Germinal center (tissue), 1 donor: ENCODE data around the gene SCN2A.
"Not testable (repeated sequence)": the region's sequence is repeated elsewhere in the genome, so short reads cannot be mapped to it uniquely, and the experiment has no call there.

Experiments
- DNase-seq: peaks from one replicate; pipeline ENCODE4 v3.0.0; 2012; ENCODE audit warnings: mixed read lengths, low spot score

Gene SCN2A

DNA sequence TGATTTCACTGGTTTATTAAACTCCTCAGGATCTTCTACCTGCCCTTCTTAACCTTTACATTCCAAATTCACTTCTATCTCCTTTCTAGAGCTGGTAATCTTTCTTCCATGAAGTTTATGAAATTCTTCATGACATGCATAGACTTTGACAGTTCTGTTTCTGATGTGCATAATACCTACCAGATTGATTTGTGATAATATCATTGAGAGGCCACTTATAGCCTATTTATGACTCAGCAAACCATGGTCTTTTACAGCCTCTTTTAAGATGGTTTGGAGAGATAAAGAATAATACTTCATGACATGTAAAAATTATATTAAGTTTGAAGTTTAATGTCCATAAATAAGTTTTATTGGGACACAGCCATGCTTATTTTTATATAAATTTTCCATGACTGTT is 14.0 kb downstream of the SCN2A start:
- no peak for DNase-seq

DNA sequence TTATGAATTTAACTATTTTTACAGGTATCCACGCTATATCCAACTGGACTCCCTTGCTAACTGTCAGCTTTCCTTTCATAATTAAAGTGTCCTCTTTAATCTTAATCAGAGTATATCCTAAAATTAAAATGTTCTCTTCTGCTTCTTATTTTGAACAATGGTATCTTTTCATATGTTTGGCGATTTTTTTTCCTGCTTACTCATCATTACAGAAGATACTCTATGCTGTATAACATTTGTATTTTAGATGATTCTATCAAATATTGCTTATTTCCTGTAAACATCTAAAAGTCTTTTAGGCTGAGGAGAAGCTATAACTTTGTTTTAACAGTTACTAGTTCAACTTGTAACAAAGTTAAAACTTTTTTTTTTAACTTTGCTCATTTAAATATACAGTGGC is 17.4 kb downstream of the SCN2A start:
- no peak for DNase-seq

DNA sequence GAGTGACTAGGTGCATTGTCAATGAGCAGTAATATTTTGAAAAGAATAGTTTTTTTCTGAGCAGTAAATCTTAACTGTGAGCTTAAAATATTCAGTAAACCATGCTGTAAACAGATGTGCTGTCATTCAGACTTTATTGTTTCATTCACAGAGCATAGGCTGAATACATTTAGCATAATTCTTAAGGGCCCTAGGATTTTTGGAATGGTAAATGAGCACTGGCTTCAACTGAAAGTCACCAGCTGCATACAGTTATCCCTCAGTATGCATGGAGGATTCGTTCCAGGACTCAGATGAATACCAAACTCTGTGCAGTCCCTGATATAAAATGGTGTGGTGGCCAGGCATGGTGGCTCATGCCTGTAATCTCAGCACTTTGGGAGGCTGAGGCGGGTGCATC is 21.1 kb downstream of the SCN2A start:
- not testable (repeated sequence) for DNase-seq

DNA sequence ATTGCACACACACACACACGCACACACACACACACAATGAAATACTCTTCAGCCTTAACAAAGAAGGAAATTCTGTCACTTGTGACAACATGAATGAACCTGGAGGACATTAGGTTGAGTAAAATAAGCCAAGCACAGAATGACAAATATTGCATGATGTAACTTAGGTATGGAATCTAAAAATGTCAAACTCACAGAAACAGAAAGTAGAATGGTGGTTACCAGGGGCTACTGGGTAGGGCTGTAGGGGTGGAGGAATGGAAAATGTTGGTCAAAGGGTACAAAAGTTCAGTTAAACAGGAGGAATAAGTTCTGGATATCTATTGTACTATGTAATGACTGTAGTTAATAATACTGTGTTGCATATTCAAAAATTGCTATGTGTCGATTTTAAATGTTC is 29.5 kb downstream of the SCN2A start:
- DNase-seq = no peak

DNA sequence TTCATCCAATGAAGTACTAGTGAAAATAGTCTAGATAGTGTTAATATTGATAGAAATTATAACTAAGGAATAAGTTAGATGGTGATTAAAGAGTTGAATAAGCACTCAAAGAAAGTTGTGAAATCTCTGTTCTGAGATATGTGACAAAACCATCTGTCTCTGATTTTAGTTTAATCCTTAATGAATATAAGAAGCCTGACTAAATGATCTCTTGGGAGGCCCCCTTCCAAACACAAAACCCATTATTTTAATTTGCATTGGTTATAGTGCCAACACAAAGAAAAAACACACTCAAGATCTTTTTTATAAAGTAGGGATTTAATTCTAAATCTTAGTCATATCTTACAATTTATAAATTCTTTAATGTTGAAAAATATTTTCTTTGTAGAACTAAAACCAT is 34.0 kb downstream of the SCN2A start:
- no peak for DNase-seq

DNA sequence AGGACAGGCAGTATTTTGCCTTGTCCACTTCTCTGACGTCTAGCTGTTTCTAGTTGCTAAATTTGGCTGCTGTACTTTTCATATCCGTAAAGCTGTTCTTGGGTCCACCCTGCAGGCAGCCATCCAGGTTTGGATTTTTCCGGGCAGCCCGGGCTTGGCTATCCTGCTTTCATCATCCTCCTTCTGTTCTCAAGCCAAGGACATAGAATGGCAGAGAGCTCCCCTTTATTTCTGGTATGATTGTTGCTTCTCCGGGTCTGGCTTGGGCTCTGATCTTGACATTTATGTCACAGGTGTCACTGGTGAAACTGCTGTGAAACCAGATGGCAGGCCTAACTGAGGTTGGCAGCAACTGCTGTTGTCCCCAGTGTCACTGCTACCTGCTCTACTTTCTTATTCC is 35.5 kb downstream of the SCN2A start:
- DNase-seq = no peak

DNA sequence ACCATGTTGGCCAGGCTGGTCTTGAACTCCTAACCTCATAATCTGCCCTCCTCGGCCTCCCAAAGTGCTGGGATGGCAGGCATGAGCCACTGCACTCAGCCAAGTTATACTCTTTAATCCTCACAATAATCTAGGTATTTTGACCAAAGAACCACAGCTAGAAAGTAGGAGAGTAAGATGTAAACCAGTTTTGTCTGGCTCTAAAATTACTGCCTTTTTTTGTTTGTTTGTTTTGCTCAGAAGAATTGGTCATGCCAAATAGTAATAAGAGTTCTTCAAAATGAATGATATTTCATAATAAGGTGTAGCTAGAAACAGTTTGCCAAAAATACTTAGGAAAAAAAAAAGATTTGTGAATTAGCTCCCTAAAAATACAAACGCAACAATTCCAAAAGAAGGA is 36.7 kb downstream of the SCN2A start:
- no peak for DNase-seq

DNA sequence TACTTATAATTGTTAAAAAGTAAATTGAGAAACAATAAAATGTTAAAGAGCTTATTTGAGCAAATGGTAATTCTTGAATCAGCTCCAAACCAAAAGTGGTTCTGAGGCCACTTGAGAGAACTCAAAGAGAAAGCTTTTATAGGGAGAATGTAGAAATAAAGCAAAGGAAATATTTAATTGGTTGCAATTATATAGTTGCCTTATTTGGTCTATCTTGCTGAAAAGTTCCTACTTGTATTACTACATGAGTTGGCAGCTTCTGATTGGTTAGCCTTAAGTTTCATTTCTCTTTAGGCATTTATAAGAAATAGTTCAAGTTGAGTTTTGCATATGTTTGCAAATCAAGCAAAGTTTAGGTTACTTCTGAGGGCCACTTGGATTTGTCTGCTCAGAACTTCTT is 38.1 kb downstream of the SCN2A start:
- no peak for DNase-seq

DNA sequence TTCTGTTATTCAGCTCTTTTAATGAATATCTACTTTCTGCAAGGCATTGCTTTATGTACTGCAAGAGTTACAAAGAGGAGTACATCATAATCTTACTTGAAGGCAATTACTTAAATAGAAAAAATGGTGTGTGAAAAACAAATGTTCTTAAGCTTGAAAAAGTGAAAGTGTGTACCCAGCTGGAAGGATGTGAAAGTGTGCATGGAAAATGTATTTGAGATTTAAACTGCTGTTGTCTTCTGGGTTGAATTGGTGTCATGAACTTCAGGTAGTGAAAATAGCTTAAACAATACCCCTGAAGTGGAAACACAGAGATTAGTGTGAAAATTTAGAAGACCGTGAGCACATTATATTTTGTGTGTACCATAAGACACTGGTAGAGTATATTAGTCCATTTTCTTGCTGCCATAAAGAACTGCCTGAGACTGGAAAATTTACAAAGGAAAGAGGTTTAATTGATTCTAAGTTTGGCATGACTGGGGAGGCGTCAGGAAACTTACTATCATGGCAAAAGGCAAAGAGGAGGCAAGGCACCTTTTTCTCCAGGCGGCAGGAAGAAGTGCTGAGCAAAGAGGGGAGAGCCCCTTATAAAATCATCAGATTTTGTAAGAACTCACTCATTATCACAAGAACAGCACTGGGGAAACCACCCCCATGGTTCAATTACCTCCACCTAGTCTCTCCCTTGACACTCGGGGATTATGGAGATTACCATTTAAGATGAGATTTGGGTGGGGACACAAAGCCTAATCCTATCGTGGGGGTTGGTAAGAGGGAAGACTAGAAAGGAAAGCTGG is 38.8 kb downstream of the SCN2A start:
- DNase-seq = no peak

DNA sequence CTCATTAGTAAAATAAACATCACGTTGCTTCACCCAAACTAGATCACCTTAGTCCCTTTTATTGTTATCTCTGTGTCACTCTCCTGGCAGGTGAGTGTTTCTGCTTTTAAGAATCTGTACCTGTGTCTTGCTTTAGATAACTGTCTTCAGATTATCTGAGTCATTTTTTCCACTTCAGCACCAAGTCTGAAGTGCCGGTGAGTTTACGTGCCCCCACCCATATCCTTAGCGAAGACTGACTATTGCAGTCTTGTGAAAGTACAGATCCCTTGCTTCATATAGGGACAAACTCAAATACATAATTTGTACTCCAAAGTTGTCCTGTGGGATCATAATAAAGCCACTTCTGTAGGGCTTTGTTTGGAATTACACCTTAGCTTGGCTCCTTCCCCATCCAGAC is 41.1 kb downstream of the SCN2A start:
- no peak for DNase-seq

DNA sequence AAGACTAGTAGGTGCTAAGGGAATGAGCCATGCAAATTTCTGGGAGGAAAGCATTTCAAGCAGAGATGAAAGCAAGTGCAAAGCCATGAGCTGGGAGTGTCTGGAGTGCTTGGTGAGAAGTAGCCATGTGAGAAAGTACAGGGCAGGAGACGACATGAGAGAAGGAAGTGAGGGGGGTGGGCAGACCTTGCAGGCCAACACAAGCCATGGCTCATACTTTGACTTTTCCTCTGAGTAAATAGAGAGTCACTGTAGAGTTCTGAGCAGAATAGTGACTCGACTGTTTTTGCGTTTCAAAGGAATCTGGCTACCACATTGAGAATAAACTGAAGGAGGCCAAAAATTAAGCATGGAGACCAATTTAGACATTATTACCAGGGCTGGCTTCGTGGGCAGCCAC is 42.2 kb downstream of the SCN2A start:
- no peak for DNase-seq

DNA sequence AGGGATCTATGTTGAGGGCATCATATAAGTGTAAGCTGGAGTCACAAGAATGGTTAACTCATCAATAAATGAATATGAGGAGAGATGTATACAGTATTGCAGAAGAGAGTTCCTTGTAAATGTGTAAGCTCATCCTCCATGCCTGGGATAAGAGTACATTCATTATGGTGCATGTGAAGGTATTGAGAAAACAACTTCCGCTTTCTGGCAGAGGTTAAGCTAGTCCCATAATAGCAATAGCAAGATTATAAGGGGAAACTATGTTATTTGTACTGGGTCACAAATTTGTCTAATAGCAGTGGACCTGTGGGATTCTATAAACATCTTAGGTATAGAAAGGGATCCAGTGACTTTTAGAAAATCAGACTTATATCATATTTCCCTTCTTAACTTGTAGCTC is 44.1 kb downstream of the SCN2A start:
- no peak for DNase-seq

DNA sequence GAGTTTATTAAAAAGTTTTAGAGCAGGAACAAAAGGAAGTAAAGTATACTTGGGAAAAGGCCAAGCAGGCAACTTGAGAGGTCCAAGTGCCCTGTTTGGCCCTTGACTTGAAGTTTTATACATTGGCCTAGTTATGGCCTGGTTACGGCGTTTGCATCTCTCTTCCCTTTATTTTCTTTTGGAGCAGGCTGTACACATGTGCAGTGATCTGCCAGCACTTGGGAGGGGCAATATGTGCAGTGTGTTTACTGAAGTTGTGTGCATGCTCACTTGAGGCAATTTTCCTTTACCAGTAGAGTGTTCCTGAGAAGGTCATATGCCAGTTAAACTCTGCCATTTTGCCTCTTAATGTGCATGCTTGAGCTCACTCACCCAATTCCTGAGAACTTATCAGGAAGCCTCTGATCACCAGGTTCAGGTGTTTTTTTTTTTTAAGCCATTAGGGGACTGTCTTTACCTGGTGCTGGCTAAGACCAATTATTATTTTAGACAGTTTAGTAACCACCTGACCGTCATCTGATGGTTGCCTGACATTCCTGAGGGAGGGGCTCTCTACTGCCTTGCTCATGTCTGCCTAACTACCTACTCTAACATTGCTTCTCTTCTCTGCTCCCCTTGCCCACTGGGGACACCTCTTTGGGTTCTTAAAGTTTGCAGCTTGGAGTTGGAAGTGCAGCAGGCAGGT is 48.0 kb downstream of the SCN2A start:
- DNase-seq = no peak

DNA sequence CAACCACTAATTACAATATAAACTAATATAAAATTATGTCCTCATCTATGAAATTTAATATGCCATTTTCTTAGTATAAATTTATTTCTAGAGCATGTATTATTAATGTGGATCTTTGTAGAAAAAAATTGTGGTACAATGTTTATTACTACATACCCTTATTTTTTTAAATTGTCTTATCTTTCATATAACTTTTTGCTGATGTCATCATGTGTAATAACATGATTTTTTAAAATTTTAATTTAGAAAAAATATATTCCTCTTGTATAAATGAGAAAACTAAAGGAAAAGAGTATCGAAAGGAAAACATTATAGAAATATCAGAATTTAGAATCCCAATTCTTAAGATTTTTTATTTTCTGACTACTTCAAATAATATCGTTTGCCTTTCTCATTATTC is 49.9 kb downstream of the SCN2A start:
- no peak for DNase-seq

DNA sequence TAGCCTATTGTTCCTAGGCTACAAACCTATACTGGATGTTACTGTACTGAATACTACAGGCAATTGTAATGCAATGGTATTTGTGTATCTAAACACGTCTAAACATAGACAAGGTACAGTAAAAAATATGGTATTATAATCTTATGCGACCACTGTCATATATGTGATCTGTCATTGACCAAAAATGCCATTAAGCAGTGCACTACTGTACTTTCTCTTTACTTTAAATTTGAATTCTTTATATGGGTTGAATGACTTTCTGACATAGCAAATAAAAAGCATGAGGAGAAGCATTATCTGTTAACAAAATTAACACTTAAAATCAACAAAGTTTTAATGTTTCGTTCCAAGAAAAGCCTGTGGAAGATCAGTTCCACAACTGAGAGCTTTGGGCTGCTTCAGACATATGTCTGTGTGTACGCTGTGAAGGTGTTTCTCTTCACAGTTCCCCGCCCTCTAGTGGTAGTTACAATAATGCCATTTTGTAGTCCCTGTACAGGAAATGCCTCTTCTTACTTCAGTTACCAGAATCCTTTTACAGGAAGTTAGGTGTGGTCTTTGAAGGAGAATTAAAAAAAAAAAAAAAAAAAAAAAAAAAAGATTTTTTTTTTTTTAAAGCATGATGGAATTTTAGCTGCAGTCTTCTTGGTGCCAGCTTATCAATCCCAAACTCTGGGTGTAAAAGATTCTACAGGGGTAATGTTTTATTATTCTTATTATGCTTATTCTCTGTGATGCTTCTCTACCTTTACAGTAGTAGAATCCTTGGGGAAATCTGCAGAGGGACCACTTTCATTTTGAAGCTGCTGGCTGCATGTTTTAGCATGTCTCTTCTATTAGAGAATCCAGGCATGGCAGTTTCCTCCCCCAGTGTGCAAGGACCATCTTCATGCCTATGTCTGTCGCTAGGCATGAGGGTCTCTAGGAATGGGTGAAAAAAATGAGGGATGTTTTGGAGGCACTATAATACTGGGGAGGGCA is 54.5 kb downstream of the SCN2A start:
- DNase-seq = peak; percentile 58

DNA sequence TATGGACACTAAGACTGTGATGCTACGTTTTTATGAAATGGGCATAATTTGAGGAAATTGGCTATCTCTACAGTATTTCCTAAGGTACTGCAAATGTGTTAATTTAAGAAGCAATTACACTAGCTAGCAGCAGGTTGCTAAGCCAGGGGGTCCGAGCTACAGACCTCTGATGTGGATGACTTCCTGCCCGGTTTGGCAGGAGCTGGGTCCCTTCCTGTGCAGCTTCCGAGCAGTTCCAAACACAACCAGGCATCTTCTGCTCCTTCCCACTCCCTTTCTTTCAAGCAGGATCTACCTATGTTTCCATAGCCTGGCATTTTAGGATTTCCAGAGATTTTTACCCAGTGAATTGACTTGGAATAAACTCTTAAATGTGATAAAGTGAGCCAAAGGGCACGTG is 55.7 kb downstream of the SCN2A start:
- no peak for DNase-seq

DNA sequence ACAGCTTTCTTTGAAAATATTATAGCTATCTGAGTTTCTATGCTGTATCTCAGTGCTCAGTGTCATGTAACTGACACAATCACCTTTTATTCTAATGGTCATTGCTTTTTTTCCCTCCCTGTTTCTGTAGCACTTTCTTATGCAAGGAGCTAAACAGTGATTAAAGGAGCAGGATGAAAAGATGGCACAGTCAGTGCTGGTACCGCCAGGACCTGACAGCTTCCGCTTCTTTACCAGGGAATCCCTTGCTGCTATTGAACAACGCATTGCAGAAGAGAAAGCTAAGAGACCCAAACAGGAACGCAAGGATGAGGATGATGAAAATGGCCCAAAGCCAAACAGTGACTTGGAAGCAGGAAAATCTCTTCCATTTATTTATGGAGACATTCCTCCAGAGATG is 56.4 kb downstream of the SCN2A start:
- DNase-seq = no peak

DNA sequence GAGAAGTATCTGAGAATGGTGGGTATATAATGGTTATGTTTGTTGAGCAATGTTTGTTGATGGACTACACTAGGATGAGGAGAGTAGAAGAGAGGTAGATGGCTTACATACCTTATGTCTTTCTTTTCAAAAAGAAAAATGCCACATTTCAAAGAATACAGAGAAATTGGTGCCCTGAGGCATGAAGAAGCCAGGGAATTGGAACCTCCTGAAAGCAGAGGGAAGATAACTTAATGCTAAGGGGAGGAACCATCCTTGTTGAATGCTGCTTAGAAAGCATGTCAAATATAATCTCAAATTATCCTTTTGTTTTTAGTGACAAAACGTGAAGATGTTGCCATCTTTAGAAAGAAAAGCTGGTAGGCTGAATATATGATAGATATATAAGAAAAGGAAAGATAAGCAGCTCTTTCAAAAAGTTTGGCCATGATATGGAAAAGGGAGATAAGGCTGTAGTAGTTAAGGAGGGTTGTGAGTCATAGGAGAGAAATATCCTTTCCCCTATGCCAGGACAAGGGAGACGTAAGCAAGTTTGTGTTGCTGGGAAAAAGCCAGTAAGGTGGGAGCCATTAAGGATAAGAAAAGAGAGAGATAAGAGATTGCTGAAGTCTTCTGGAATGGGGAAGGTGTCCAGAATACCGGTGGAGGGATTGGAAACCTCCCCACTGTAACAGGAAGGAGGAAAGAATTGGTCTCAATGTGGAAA is 66.3 kb downstream of the SCN2A start:
- DNase-seq = no peak

DNA sequence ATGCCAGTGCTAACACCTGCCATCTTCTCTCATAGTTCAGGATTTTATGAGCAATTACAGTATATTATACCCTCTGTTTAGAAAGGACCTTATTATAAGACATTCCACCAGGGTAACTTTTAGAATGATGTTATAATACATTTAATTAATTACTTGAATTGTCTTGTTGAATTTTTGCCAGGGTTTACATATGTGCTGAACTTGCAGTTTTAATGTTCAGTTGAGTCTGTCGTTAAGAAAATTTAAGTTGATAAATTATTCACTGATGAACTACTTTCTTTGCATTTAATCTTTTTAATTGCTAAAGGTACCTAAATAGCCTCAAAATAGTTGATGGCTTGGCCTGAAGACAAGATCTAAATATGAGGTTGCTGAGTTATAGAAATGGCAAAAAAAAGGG is 68.1 kb downstream of the SCN2A start:
- DNase-seq = no peak

DNA sequence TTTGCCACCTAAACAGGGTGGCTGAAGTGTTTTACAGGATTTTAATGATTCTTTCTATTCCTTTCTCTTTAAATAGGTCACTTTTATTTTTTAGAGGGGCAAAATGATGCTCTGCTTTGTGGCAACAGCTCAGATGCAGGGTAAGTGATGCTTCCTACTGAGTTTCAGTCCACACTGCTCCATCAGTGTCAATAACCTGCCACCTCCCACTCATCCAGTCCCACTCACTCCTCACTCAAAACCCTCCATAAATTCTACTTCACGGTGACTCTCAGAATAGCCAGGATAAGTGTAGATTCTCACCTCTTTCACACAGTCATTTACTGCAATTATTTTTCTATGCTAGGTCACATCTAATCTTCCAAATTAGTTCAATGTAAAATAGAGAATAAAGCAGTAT is 72.7 kb downstream of the SCN2A start:
- no peak for DNase-seq

DNA sequence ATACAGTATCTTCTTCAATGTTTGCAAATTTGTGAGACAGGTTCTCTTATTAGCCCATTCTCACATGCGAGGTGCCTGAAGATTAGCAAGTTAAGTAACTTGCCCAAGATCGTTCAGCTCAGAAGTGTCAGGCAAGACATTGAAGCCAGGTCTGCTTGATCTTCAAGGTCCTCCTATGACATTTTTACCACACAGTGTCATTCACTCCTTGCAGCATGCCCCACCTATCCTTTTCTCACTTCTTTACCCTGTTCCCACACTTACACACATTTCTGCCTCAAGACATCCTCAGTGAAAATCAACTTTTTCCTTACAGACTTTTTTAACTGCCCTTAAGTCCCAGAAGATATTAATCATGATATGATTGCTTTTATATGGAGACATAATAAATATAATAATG is 73.8 kb downstream of the SCN2A start:
- no peak for DNase-seq

DNA sequence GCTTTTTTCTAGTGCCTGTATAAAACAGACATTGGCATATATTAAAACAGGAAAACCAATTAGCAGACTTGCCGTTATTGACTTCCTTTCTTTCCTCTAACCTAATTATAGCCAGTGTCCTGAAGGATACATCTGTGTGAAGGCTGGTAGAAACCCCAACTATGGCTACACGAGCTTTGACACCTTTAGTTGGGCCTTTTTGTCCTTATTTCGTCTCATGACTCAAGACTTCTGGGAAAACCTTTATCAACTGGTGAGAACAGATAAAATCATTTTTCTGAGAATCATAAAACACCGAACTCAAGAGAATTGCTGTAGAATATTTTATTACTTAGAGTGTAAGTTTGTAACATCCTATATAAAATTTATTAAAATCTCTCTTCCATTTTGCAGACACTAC is 74.3 kb downstream of the SCN2A start:
- DNase-seq = no peak
